Superior temporal gyrus (tissue), 1 donor: ENCODE data around the gene CD9.

Experiments
- DNase-seq: peaks from one replicate; pipeline ENCODE4 v3.0.0-alpha.2; 2016; ENCODE audit errors: extremely low spot score

Gene CD9

GRCh38 chr12:6275928-6276887 is 76.0 kb downstream of the CD9 start:
- DNase-seq = no peak

GRCh38 chr12:6276956-6277620 is 76.9 kb downstream of the CD9 start:
- DNase-seq = no peak

- DNase-seq = no peak
Measured at GRCh38 chr12:6277982-6278438, 77.8 kb downstream of the CD9 start.

- DNase-seq = peak; percentile 79
Measured at GRCh38 chr12:6278439-6279255, 78.4 kb downstream of the CD9 start.

- no peak for DNase-seq
Measured at GRCh38 chr12:6279256-6279628, 79.0 kb downstream of the CD9 start.

GRCh38 chr12:6279631-6280030 is 79.4 kb downstream of the CD9 start:
- DNase-seq = no peak

GRCh38 chr12:6280053-6280469 is 79.9 kb downstream of the CD9 start:
- DNase-seq = no peak

GRCh38 chr12:6280672-6281071 is 80.5 kb downstream of the CD9 start:
- DNase-seq = no peak

- DNase-seq = no peak
Measured at GRCh38 chr12:6281081-6281809, 81.0 kb downstream of the CD9 start.

GRCh38 chr12:6282453-6282840 is 82.2 kb downstream of the CD9 start:
- no peak for DNase-seq

- no peak for DNase-seq
Measured at GRCh38 chr12:6284273-6284672, 84.1 kb downstream of the CD9 start.

GRCh38 chr12:6285063-6285477 is 84.9 kb downstream of the CD9 start:
- DNase-seq = peak; percentile 89

- no peak for DNase-seq
Measured at GRCh38 chr12:6285532-6286306, 85.5 kb downstream of the CD9 start.
